GM19438 (cell line): Measurements from ENCODE around the gene TAS2R9.
"Not testable (repeated sequence)": the region's sequence is repeated elsewhere in the genome, so short reads cannot be mapped to it uniquely, and the experiment has no call there.

Source experiments
- ATAC-seq: cut with Tn5 transposase; IDR thresholded peaks from one replicate; pipeline ENCODE4 v1.9.1; 2021; ENCODE audit warnings: low read depth; ENCODE audit not compliant: unreplicated experiment

The TAS2R9 gene, protein sequence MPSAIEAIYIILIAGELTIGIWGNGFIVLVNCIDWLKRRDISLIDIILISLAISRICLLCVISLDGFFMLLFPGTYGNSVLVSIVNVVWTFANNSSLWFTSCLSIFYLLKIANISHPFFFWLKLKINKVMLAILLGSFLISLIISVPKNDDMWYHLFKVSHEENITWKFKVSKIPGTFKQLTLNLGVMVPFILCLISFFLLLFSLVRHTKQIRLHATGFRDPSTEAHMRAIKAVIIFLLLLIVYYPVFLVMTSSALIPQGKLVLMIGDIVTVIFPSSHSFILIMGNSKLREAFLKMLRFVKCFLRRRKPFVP

DNA sequence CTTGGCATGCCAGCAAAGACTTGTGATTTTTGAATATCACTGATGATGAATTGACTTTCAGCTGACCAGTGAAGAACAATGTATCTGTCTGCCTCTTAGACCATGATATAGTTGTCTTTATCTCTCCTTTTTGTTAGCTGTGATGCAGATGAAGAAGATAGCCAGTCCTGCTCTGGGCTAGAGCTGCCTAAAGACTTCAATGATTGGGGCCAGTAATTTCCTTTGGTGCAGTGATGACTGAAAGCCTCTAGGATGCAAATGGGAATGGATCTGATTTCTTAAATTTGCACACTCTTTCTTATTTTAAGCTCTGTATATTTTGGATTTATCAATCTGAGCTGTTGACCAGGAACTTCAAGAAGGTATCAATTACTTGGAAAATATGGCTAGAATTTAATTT, at the start of gene TAS2R9:
TAS2R9 (minus strand) TSS at position 101 of the 400 bp plus-strand sequence; CDS start at position 8, 93 bp downstream.
- ATAC-seq: no peak

DNA sequence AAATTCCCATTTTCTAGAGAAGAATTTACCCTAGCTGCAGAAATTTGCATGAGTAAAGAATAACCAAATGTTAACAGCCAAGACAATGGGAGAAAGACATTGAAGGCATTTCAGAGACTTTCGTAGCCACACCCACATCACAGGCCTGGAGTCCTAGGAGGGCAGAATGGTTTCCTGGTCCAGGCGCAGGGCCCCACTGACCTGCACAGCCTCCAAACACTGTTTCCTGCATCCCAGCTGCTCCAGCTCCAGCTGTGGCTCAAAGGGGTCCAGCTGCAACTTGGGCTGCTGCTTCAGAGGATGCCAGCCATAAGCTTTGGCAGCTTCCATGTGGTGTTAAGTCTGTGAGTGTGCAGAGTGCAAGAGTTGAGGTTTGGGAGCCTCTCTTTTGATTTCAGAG, 45.8 kb upstream of the TAS2R9 start:
- no peak for ATAC-seq

DNA sequence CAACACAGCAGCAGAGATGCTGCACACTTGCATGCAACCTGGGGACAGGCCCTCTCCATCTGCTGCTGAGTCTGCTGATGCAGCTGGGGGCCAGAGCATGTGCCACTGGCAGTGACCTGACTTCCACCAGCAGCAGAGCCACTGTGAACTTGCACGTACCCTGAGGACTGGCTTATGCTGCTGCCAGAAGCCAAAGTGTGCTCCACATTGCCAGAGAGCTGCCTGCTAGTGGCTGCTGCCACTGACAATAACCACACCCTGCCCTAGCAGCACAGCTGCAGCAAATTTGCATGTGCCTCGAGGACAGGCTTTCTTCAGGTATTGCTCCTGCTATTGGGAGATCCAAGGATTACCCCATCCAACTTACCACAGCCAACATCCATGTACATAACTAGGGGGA, 43.8 kb upstream of the TAS2R9 start:
- ATAC-seq: no peak

DNA sequence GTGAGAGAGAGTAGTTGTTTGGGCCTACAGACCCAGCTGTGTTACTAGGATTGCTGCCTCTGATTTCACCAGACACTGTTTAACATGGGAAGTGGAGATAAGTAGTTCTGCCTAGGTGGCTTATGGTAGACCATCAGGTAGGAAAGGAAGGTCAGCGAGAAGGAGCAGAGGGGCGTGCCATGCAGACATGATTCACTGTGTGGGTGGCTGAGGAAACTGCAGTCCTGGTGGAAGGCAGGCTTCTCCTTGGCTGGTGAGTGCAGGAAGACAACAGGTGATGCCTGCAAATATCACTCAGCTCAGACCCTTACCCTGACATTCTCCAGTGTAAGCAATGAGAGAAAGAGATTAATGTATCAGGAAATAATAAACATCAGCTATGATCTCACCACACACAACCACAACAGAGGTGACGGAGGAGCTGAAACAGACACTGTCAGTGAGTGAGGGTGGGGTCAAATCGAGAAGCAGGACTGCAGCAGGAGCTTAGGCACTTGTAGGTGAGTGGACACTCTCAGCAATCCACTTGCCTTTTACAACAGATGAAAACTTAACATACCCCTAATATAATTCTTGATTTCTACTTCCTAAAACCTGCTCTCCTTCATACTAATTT, 41.4 kb upstream of the TAS2R9 start:
- no peak for ATAC-seq

DNA sequence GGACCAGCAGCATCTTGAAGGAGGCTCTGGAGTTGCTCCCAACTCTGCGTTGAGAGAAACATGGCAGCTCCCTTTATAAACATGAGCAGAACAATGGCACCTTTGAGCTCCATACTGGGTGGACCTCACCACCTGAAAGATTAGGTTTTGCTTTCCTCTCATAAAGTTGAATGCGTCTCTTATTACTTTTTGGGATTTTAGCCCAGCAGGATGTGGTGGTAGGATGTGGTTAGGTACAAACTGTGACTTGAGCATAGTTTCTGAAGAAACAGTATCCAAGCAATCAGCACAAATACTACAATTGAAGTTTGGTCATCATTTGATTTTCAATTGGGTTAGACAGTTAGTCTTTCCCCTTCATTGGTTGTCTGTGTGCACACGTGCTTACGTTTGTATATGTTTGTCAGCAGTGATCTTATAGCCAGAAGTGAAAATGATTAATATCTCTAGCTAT, 39.5 kb upstream of the TAS2R9 start, which contains the start of gene PRR4:
PRR4 (minus strand) TSS at position 51 of the 454 bp plus-strand sequence; CDS start at position 13, 38 bp downstream.
- no peak for ATAC-seq

DNA sequence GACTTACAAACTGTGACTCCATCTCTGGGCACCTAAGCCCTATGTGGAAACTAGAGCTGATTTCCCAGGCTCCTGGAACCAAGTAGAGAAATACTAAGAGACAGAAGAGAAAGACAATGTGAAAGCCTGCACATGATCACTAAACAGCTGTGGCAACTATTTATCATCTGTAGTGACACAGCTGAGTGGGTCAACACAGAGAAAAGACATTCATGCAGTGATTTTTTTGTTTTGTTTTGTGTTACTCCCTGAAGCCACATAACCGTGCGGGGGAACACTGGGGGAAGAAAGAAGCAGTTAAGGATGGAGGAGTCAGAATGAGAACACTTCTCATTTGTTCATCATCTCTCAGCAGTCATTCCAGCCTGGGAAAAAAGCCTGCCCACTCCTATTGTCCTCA, 37.8 kb upstream of the TAS2R9 start:
- ATAC-seq: no peak

DNA sequence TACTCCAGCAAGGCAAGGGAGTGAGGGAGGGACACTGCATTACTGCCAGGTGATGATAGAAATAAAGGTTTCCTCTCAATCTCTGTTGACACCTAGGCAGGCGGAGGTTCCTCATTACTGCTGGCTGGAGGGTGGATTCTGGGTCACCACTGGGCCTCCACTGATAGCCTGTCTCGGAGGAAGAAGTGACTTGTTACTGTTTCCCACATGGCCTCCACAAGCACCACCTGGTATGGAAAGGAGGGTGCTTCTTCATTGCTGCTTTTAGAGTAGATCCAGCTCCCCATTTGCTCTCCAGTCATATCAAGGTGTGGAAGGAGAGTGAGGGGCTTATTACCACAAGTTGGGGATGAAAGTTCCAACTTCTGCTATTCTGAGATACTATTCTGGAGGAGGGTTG, 32.9 kb upstream of the TAS2R9 start:
- ATAC-seq: no peak

DNA sequence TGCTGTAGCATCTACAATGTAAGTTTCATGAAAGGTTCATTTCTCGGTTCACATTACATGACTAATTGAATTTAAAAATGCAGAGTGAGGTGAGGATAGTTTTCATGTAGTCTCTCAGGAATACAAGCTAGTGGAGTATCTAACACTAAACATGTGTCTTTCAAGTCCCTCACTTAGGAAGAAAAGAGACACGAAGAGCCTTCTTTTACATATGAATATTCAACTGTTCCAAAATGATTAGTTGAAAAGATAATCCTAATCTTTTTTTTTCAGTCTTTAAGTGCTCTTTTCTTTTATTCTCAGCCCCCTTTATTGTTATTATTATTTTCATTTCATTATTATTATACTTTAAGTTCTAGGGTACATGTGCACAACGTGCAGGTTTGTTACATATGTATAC, 28.5 kb upstream of the TAS2R9 start:
- no peak for ATAC-seq

DNA sequence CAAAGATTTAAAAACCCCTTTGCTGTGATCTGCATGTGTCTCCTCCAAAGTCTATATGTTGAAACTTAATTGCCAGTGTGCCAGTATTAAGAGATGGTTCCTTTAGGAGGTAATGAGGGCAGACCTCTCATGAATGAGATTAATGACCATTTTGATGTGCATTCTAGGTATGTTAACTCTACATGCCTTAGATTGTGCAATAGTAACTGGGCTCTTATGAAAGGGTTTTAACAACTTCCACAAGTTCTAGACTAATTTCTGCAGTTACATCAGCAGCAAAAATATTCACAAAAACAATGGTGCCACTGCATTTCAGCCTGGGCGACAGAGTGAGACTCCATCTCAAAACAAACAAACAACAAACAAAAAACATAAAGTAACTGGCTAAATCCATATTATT, 20.0 kb upstream of the TAS2R9 start:
- ATAC-seq: no peak

DNA sequence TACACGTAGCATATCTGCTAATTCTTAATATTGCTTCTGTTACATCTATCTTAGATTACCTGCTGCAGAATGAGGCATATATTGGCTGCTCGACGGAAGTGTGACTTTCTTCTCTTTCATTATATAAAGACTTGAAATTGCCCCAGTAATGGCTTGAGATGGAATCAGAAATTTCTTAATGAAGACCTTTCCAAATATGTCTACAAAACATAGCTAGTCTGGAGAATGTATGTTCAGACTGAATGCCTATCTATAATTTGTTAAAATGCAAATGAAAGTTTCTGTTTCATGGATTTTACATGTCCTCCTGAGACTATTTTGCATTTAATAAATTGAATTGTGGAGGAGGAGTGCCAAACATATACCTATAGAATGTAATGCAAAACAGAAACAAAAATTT, 16.3 kb upstream of the TAS2R9 start, which contains the start of gene TAS2R10:
TAS2R10 (minus strand) TSS at position 101 of the 400 bp plus-strand sequence; CDS start at position 12, 89 bp downstream.
- ATAC-seq: no peak

DNA sequence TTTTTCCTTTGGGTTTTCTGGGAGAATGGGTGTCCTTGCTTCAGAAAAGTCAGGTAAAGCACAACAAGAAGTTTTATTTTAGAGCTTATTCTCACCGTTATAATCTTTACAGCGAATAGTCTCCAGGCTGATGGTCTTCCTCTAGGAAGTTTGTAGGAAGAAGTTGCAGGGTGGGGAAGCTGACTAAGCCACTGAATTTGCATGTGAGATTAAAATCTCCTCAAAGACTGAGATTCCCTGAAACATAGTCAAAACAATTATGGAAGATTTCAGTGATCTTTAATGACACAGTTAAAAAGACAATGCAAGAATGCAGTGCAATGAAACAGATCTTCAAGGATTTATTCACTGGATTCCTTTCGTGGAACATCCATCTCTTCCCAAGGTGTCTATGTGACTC, 15.0 kb upstream of the TAS2R9 start:
- no peak for ATAC-seq

DNA sequence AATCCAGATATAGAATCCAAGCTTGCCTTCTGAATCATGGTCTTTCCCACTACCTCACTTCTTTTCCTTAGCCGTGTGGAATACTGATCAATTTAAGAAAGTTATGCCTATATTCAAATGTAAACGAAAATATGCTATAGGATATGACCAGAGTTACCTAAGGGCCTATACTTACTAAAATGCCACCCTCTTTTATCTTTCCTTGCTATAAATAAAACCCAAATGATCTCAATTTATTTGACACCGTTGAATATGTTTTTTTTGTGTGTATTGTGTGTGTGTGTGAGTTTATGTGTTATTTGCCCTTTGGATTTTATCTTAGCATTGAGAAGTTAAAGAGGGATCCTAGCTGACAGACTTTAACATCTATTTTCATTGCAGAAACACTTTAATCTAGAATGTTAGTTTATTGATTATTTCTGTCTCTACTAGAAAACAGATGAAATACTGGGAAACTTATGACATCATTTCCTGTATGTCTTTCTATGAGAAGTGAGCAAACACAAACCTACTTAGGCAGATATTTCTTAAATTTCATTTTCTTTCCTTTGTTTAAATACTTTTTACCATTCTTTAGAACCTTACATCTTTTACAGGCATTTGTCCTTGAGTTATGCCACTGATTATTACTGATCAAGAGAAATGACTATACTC, 2.0 kb upstream of the TAS2R9 start:
- no peak for ATAC-seq

DNA sequence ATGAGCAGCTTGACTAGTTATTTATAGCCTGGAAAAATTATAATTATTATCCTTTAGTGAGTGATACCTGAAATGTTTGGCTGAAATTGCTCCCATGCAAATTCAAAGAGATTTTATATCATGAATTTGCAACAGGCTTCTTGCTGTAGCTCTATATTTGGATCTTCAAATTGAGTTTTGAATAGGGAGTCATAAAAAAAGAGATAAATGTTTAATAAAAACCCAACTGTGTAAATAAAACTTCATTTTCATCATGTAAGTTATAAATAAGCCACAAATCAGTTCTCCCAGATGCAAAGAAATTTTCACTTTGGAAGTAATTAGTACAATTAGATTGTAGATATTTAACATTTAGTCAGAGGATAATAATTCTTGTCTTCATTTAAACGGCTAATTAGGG, 2.8 kb downstream of the TAS2R9 start, which contains the start of gene TAS2R8:
TAS2R8 (minus strand) TSS at position 101 of the 400 bp plus-strand sequence. CDS start 306 bp downstream, outside the sequence.
- ATAC-seq: no peak

DNA sequence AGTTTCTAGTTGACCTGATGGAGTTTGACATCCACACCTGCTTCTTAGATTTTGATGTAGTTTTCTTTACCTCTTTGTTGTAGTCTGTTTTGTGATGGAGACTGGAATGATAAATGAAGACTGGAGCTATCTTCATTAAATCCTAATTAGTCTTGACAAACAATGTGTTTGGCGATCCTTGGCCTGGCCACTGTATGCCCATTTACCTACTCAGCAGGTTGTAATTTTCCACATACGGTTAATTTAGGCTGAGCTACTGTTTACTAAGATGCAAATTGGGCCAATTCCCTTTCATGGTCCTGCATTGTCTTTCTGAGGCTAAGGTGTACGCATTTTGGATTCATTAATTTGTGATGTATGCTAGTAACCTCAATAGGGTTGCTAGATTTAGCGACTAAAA, 7.4 kb downstream of the TAS2R9 start, which contains the start of gene TAS2R7:
TAS2R7 (minus strand) TSS at position 41 of the 400 bp plus-strand sequence. CDS start 57 bp downstream, outside the sequence.
- no peak for ATAC-seq

DNA sequence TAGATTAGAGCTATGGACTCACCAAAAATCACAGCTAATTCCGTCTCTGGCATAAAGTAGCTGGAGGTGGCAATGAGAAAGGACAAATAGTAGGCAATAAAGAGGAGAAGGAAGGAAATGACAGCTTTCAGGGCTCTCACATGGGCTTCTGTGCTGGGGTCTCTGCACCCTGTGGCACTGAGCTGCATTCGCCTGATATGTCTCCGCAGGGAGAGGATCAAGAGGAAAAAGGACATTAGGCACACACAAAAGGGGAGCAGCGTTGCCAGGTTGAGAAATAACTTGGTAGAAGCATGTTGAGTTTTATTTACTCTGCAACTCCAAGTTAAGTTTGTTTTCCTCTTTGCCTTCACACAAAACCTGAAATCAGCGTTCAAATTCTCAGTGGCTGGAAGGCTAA, 8.2 kb downstream of the TAS2R9 start:
- no peak for ATAC-seq

DNA sequence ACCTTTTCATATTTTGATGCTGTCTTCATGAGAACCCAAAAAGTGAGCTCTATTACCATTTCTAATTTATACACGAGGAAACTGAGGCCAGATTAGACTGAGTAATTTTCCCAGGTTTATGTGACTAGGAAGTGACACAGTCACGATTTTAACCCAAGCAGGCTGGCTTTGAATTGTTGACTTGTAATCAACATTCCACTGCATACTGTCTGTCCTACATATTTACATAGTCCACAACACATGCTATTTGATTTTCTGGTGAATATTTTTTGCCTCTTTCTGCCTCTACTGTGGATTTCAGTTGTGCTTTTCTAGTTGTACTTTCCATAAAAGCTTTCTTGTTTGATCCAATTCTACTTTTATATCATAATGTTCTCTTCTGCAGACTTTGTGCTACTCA, 15.7 kb downstream of the TAS2R9 start:
- ATAC-seq: no peak

DNA sequence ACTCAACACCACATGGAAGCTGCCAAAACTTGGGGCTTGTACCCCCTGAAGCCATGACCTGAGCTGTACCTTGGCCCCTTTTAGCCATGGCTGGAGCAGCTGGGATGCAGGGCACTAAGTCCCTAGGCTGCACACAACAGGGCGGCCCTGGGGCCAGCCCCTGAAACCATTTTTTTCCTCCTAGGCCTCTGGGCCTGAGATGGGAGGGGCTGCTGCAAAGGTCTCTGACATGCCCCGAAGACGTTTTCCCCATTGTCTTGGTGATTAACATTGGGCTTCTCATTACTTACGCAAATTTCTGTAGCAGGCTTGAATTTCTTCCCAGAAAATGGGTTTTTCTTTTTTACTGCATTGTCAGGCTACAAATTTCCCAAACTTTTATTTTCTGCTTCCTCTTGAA, 18.2 kb downstream of the TAS2R9 start:
- ATAC-seq: not testable (repeated sequence)

DNA sequence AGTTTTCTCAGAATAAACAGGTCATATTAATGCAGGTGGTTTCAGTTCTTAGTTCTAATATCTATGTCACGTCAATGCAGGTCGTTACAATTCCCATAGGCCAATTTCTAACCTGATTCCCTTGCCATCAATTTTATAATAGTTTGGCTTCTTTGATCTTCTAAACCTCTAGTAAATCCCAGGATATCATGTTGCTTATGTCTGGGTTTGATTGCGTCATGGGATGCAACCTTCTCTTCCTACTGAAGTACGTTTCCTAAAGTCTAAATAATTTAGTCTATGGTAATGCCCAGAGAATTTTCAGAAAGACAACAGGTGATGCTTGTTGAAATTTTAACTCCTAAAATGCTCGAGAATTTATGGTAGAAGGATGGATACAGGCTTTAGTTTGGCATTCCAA, 26.7 kb downstream of the TAS2R9 start:
- no peak for ATAC-seq

DNA sequence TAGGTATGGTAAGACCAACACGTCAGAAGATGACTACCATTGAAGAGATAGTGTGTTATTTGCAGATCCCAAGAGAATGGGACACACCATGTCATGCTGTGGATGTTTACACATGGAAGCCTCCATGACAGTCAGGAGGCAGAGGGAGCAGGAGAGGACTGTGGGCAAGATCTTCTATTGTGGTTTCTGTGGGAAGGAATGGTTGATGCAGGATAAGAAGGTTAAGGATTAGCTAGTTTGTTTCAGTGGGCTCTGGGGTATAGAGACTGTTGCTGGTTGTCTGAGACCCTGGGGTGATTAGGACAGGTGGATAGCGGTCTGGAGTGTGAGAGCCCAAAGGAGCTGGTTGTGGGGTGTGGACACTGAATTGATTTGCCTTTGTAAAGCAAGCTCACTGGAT, 30.9 kb downstream of the TAS2R9 start:
- ATAC-seq: no peak

DNA sequence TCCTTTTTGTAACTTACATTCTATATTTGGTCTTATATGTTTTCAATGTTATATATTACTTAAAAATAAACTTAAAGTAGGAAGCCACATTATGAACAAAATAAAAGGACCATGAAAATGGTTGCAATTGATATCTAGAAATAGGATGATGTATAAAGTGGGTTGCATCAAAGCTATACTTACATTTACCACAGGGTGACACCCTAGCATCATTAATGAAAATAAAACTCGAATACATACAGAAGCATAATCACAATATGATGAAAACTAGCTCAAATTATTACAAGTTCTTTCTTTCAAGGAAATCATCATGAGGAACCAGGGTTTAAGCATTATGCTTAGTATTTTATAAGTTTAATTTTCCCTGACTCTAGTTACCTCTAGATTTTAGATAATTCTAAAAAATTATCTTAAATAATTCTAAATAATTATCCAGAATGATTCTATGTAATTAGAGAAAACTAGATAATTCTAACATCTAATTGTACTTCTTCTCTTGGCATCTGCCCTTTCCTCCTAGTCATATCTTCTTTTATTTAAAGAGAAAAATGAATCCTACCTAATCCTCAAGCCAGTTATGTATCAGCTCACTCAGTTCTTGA, 38.7 kb downstream of the TAS2R9 start:
- no peak for ATAC-seq

DNA sequence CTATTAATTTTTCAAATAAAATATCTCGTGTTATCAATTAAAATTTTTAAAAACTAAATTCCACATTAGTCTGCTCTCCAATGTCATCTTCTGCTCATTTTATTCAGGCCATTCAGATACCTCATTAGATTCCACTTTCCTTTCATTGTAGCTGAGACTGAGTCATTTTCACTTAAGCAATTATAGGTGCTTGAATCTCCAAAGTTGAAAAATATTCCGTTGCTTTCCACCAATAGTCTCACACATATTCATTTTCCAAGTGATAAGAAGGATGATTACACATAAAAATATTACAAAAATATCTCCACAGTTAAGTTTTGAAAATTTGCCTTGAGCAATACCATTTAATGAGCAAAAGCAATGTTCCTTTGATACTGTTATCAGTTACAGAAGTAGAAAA, 50.3 kb downstream of the TAS2R9 start:
- ATAC-seq: no peak
